AG04450 (cell line): ENCODE results near the gene PRR19. TPM values are rescaled to one million over a fixed set of nuclear protein-coding genes. Genes with fewer than 3 reads are reported as not detected.

Experiments
- CTCF ChIA-PET: fragments of 300-600, 350-600 bp; formaldehyde crosslinking; extraction: SDS; loops from one replicate; lab custom pipeline; 2022; ENCODE audit warnings: antibody characterized with exemption, inconsistent platforms; lab: Charles Lee
- POLR2A ChIA-PET: fragments of 350-600 bp; formaldehyde crosslinking; extraction: SDS; loops from one replicate; lab custom pipeline; 2021; ENCODE audit warnings: antibody characterized with exemption, inconsistent platforms; lab: Yijun Ruan, JAX
- DNase-seq: peaks from one replicate; pipeline ENCODE4 v3.0.0-alpha.2; 2011; ENCODE audit warnings: low read depth, low spot score
- H3K27ac ChIP-seq: one replicate; pipeline ENCODE4 v1.5.1; 2012; ENCODE audit warnings: low read depth, low read length, control low read depth
- H3K27me3 ChIP-seq: one replicate; pipeline ENCODE4 v1.6.0; 2012; ENCODE audit warnings: low read length; ENCODE audit not compliant: control insufficient read depth, insufficient read depth
- H3K4me3 ChIP-seq: 2 replicates; pipeline ENCODE4 v1.5.1; 2011; ENCODE audit warnings: mild to moderate bottlenecking, low read depth, low read length, control low read depth
- H3K9me3 ChIP-seq: 2 replicates; pipeline ENCODE4 v1.5.1; 2012; ENCODE audit warnings: low read length; ENCODE audit not compliant: control insufficient read depth, insufficient read depth
- polyA plus RNA-seq: library from polyadenylated mRNA; depleted of rRNA; stranded (reverse); fragments of >200 nt; gene quantifications from 2 replicates; pipeline ENCODE4 v1.2.3, GENCODE V29; 2011
- TF ChIP-seq, protein P1 (sequence below): IDR thresholded peaks from 2 replicates; pipeline ENCODE4 v1.5.1; 2011; ENCODE audit warnings: low read depth, low read length, control low read depth, inconsistent platforms

The PRR19 gene
- polyA plus RNA-seq, 1 experiment = 0.40 TPM

DNA sequence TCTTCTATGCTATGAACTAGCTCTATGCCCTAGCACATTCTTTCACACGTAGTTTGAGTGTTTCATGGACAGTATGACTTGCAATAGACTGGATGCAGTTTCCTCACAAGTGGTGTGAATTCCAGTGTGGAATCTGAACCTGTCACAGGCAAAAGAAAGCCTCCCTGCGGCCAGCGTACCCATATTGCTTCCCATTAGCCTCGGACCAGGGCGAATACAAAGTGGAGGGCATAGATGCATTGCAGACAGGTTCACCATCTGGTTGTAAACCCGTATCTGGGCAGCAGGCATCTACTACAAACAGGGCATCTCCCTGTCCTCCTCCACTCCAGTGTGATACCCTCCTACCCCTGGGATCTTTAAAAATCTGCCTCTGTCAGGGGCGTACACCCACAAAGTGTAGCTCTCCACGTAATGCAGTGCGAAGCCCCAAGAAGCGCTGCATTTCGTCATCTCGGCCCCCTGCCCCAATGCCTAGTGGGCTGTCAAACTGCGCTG, 34.2 kb upstream of the PRR19 start:
- no peak for DNase-seq
- ChIA-PET POLR2A (no interaction called here), CTCF (no interaction called here)
- no peaks in the 10 kb centered on the region for H3K9me3 ChIP-seq
- peak overlapping the region; percentile 57 for H3K27ac ChIP-seq
- no peaks in the 10 kb centered on the region for H3K27me3 ChIP-seq
- TF ChIP-seq, protein P1, sequence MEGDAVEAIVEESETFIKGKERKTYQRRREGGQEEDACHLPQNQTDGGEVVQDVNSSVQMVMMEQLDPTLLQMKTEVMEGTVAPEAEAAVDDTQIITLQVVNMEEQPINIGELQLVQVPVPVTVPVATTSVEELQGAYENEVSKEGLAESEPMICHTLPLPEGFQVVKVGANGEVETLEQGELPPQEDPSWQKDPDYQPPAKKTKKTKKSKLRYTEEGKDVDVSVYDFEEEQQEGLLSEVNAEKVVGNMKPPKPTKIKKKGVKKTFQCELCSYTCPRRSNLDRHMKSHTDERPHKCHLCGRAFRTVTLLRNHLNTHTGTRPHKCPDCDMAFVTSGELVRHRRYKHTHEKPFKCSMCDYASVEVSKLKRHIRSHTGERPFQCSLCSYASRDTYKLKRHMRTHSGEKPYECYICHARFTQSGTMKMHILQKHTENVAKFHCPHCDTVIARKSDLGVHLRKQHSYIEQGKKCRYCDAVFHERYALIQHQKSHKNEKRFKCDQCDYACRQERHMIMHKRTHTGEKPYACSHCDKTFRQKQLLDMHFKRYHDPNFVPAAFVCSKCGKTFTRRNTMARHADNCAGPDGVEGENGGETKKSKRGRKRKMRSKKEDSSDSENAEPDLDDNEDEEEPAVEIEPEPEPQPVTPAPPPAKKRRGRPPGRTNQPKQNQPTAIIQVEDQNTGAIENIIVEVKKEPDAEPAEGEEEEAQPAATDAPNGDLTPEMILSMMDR = no peak
- peak overlapping the region; percentile 67 for H3K4me3 ChIP-seq

DNA sequence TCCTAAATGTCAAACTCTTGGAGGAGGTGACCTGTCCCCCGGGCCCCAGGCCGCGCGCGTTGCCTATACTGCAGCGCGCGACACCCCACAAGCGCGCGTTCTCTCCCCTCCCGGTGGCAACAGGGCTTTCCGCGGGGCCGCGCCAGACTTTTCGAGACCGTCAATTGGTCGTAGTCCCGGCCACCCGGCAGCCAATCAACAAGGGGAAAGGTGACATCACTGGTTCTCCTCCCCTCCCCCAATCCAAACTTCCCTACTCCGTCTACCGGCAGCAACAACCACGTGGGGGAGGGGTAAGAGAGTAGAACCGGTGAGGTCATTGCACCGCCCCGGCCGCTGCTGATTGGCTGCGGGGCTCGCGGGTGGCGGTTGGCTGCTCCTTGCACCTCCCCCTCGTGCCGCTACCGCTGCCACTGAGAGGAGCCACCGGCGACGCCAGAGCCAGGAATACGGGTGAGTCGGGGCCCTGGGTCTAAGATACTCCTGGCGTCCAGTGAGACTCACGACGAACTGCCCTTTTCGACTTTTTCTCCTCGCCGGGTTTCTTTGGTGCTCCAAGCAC, 33.7 kb upstream of the PRR19 start:
- ChIA-PET CTCF (no interaction called here), POLR2A (no interaction called here)
- Histone ChIP-seq H3K27me3 (no peaks in the 10 kb centered on the region), H3K4me3 (peak overlapping the region; percentile 94), H3K9me3 (no peaks in the 10 kb centered on the region; the same call in 1 of the 2 replicates), H3K27ac (peak overlapping the region; percentile 98)
- TF ChIP-seq, protein P1 = no peak
- DNase-seq = peak; percentile 99

DNA sequence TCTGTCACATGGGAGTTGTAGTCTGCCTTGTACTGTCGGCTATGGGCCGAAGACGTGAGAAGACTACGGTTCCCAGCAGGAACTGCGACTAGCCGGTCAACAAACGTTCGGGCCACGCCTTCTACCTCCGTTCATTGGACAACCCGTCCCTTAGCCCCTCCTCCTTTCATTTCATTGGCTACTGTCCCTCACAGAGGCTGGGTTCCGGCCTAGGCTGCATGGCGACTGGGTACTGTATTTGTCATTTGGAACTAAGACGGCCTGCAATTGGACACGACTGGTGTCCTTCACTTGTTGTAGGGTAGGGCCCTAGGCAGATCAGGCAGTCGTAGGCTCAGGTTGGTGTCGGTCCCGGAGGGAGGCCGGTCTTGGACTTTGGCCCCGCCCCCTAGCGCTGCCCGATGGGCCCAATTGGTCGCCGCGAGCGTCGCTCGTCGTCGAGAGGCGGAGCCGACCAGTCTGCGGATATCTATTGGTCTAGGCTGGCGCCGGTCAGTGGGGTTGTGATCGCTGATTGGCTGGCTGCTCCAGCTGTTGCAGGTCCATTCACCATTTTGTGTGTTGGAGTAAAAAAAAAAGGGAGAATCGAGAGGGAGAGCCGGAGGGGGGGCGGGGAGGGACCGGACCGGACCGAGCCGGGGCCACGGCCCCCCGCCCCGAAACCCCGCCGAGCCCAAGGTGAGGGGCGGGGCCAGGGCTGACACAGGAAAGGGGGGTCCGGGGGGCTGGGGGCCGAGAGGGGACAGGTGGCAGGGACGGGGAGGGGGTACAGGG, 33.0 kb upstream of the PRR19 start, which contains the start of gene CIC:
CIC (plus strand) TSS at position 549 of the 774 bp plus-strand sequence. CDS start 2,532 bp downstream, outside the sequence.
- H3K9me3 ChIP-seq = no peaks in the 10 kb centered on the region; the same call in 1 of the 2 replicates
- ChIA-PET POLR2A (interaction anchor here (0.6 to 2.3 kb wide), 2 partner anchors 12 to 22 kb away, joined by 3 to 10 read pairs; no protein-coding TSS in a partner anchor), CTCF (no interaction called here)
- DNase-seq = peak; percentile 100
- H3K27ac ChIP-seq = peak within 1 kb of the TSS; percentile 98
- TF ChIP-seq, protein P1 = no peak
- H3K4me3 ChIP-seq = peak within 1 kb of the TSS; percentile 94
- H3K27me3 ChIP-seq = no peaks in the 10 kb centered on the region

DNA sequence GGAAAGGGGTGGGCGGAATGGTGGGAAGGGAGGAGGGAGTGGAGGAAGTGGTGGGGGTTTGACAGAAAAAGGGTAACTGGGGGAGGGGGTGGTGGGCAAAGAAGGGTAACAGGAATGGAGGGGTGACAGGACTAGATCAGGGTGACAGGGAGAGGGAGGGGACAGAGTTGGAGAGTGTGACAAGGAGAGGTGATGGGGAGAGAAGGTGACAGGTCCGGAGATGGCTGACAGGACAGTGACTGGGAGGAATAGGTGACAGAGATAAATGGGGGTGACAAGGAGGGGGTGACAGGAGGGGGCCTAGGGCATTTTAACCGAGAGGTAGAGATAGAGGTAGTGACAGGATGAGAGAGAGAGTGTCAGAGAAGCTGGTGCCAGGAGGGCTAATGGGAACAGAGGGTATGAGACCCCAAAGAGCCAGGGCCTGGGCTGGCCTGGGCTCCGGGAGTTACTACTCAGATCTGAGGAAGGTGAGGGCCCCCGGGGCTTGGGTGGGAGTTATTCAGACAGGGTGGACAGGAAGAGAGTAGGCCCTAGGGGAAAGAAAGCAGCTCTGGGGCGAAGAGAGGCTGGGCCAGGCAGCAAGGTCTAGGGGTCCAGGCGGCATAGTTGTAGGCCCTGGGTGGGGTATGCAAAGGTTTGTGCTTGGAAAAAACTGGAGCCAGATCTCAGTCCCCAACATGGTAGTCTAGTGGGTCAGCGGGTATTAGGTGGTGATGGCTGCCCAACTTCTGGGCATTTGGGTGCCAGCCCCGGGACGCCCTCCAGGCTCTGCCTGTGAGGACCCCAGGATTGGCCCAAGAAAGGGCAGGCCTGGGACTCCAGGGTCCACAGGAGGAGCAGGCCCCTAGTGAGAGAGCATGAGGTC, 32.2 kb upstream of the PRR19 start:
- no peak for DNase-seq
- TF ChIP-seq, protein P1 = no peak
- CTCF ChIA-PET = interaction anchor here (2.0 kb wide), 1 partner anchor 10 kb away, joined by 22 read pairs; no protein-coding TSS in a partner anchor
- peak overlapping the region; percentile 89 for H3K4me3 ChIP-seq
- POLR2A ChIA-PET = interaction anchor here (0.5 to 2.3 kb wide), 5 partner anchors 10 to 62 kb away, joined by 4 to 13 read pairs (median 8); no protein-coding TSS in a partner anchor
- no peaks in the 10 kb centered on the region for H3K27me3 ChIP-seq
- no peaks in the 10 kb centered on the region; the same call in 1 of the 2 replicates for H3K9me3 ChIP-seq
- peak overlapping the region; percentile 88 for H3K27ac ChIP-seq
